Keratinocyte (primary cell): Measurements from ENCODE around the gene SETBP1. TPM values are rescaled to one million over a fixed set of nuclear protein-coding genes. Genes with fewer than 3 reads are reported as not detected.

Experiments
- DNase-seq: peaks from one replicate; pipeline ENCODE4 v3.0.0-alpha.2; 2011; ENCODE audit warnings: low read depth, missing footprints, low spot score
- FAIRE-seq: peaks from 2 replicates; lab custom pipeline; 2011; peaks lifted over from hg19 to GRCh38; lab: Jason Lieb, UNC
- H2AFZ ChIP-seq: 2 replicates; pipeline ENCODE4 v1.6.0; 2012; ENCODE audit warnings: low read length, control low read depth, inconsistent platforms; ENCODE audit not compliant: control insufficient read depth
- H3K27ac ChIP-seq: 2 replicates; pipeline ENCODE4 v1.5.1; 2011; ENCODE audit warnings: low read length; ENCODE audit not compliant: control insufficient read depth, insufficient read depth
- H3K27me3 ChIP-seq: 3 replicates; pipeline ENCODE4 v1.6.0; 2011; ENCODE audit warnings: low read length; ENCODE audit not compliant: control insufficient read depth, insufficient read depth; ENCODE audit errors: extremely low read depth
- H3K36me3 ChIP-seq, 2 experiments: 2 replicates in 1 of 2; 3 replicates in 1 of 2; pipeline ENCODE4 v1.5.1; 2011; ENCODE audit warnings: low read length in 2 of 2, mild to moderate bottlenecking in 1 of 2; ENCODE audit not compliant: control insufficient read depth in 2 of 2, insufficient read depth in 2 of 2; ENCODE audit errors: extremely low read depth in 1 of 2
- H3K4me1 ChIP-seq: 3 replicates; pipeline ENCODE4 v1.5.1; 2011; ENCODE audit warnings: low read length; ENCODE audit not compliant: control insufficient read depth, insufficient read depth; ENCODE audit errors: extremely low read depth
- H3K4me2 ChIP-seq: 3 replicates; pipeline ENCODE4 v1.6.0; 2011; ENCODE audit warnings: low read depth, low read length; ENCODE audit not compliant: control insufficient read depth, insufficient read depth; ENCODE audit errors: extremely low read depth
- H3K4me3 ChIP-seq, 3 experiments: fragments of 200-600 bp in 1 of 3; sonication (generic) in 1 of 3; 2 replicates in 2 of 3; 3 replicates in 1 of 3; pipeline ENCODE4 v1.5.1; 2011 to 2016; ENCODE audit warnings: low read length in 3 of 3, mild to moderate bottlenecking in 3 of 3, control low read depth in 2 of 3, inconsistent platforms in 1 of 3, low read depth in 1 of 3, mixed read lengths in 1 of 3, mixed run types in 1 of 3, moderate library complexity in 1 of 3; ENCODE audit not compliant: control insufficient read depth in 2 of 3, insufficient read depth in 2 of 3; ENCODE audit errors: extremely low read depth in 1 of 3
- H3K79me2 ChIP-seq: 2 replicates; pipeline ENCODE4 v1.6.0; 2012; ENCODE audit warnings: low read length; ENCODE audit not compliant: control insufficient read depth, insufficient read depth
- H3K9ac ChIP-seq: 3 replicates; pipeline ENCODE4 v1.6.0; 2011; ENCODE audit warnings: low read length; ENCODE audit not compliant: control insufficient read depth, insufficient read depth; ENCODE audit errors: extremely low read depth
- H3K9me1 ChIP-seq: 3 replicates; pipeline ENCODE4 v1.6.0; 2011; ENCODE audit warnings: low read length; ENCODE audit not compliant: control insufficient read depth, insufficient read depth; ENCODE audit errors: extremely low read depth
- H3K9me3 ChIP-seq: 2 replicates; pipeline ENCODE4 v1.5.1; 2012; ENCODE audit warnings: low read depth, low read length; ENCODE audit not compliant: control insufficient read depth
- H4K20me1 ChIP-seq: 3 replicates; pipeline ENCODE4 v1.6.0; 2011; ENCODE audit warnings: low read length; ENCODE audit not compliant: control insufficient read depth, insufficient read depth; ENCODE audit errors: extremely low read depth
- CTCF ChIP-seq, 3 experiments: IDR thresholded peaks in 1 of 3; conservative IDR thresholded peaks in 1 of 3; optimal IDR thresholded peaks in 1 of 3; 2 replicates in 2 of 3; 3 replicates in 1 of 3; pipeline versions ENCODE3 to v1.5.1; 2011; ENCODE audit warnings: low read length in 3 of 3, mild to moderate bottlenecking in 3 of 3, moderate library complexity in 2 of 3, control low read depth in 1 of 3, inconsistent platforms in 1 of 3; ENCODE audit not compliant: insufficient read depth in 2 of 3; ENCODE audit errors: extremely low read depth in 1 of 3
- EZH2 ChIP-seq: IDR thresholded peaks from one replicate; pipeline ENCODE4 v1.6.1; 2012; ENCODE audit warnings: inconsistent platforms, mild to moderate bottlenecking, low read length, moderate library complexity
- dilution Hi-C: fragments of 300-500 bp; cut with MboI; formaldehyde crosslinking; loops from one replicate; pipeline ENCODE4 v1.7.0; 2020; ENCODE audit warnings: low sequenced_read_pairs; ENCODE audit not compliant: extremely low pct_ligation_motif_present
- polyA plus RNA-seq, 5 experiments: library from polyadenylated mRNA; depleted of rRNA in 3 of 5; stranded (reverse) in 3 of 5; stranded (forward) in 1 of 5; unstranded in 1 of 5; fragments of >200 nt; gene quantifications; 1 replicate in 1 of 5; 2 replicates in 3 of 5; 3 replicates in 1 of 5; pipeline versions ENCODE4 v1.2.1 to v1.2.3, GENCODE V29; 2011 to 2012; ENCODE audit warnings: missing spikeins in 2 of 5, low read depth in 1 of 5, low replicate concordance in 1 of 5

The SETBP1 gene
- polyA plus RNA-seq, 1 donor (not counting 4 experiments of a cell fraction or from before 2014, with no cell fraction given) = 3.3 TPM

DNA sequence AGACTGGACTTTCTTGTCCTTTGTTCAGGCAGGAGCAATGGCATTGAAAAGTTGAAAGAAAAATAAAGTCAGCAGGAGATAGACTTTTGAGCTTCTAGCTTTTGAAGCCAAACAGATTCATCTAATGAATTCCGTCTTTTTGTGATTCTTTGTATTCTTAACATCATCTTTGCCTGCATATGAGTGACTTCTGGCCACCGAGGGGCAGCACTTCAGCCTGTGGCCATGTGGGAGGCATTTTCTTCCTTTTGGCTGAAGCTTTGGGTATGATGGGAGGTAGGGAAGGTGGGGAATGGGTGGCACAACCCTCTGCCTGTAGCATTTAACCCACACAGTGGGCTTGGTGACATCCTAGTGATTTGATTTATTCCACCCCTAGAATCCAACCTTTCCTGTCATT, 220.6 kb downstream of the SETBP1 start:
- Histone ChIP-seq H3K4me2 (no peak overlapping the region), H3K79me2 (no peaks in the 10 kb centered on the region), H3K9me3 (no peaks in the 10 kb centered on the region), H3K4me3 (no peak overlapping the region), H3K9me1 (no peaks in the 10 kb centered on the region), H3K27me3 (no peaks in the 10 kb centered on the region), H3K36me3 (no peaks in the 10 kb centered on the region), H2AFZ (no peak overlapping the region), H3K9ac (no peak overlapping the region), H4K20me1 (no peaks in the 10 kb centered on the region), H3K27ac (no peak overlapping the region), H3K4me1 (peaks cover 13% of the 10 kb centered on the region)
- peak; percentile 77 for FAIRE-seq
- no peak for DNase-seq
- dilution Hi-C loops = no loop called here
- TF ChIP-seq CTCF (optimal IDR thresholded peaks at IDR 0.05 in 1 of 3, IDR thresholded peaks at IDR 0.05 in 1 of 3, conservative IDR thresholded peaks at IDR 0.05 in 1 of 3; ENCODE audit: extremely low read depth in 1 of 3, insufficient read depth in 2 of 3, low read length in 3 of 3) = peak; percentile 28 to 43 (median 39)
- no peak for TF ChIP-seq EZH2

GRCh38 chr18:44903327-44903726, 222.6 kb downstream of the SETBP1 start:
- no peak for FAIRE-seq
- H3K9me1 ChIP-seq = no peaks in the 10 kb centered on the region
- H3K36me3 ChIP-seq = no peaks in the 10 kb centered on the region
- H3K27ac ChIP-seq = no peak overlapping the region
- no peaks in the 10 kb centered on the region for H3K27me3 ChIP-seq
- no peaks in the 10 kb centered on the region for H3K9me3 ChIP-seq
- TF ChIP-seq CTCF (optimal IDR thresholded peaks at IDR 0.05 in 1 of 3, IDR thresholded peaks at IDR 0.05 in 1 of 3, conservative IDR thresholded peaks at IDR 0.05 in 1 of 3; ENCODE audit: extremely low read depth in 1 of 3, insufficient read depth in 2 of 3, low read length in 3 of 3) = no peak
- no peak for TF ChIP-seq EZH2
- H4K20me1 ChIP-seq = no peaks in the 10 kb centered on the region
- H3K4me3 ChIP-seq = no peak overlapping the region
- no peak for DNase-seq
- H3K9ac ChIP-seq = no peak overlapping the region
- peaks cover 13% of the 10 kb centered on the region for H3K4me1 ChIP-seq
- no peaks in the 10 kb centered on the region for H3K79me2 ChIP-seq
- H2AFZ ChIP-seq = no peak overlapping the region
- dilution Hi-C loops = no loop called here
- H3K4me2 ChIP-seq = no peak overlapping the region
